ENCODE measurements around the gene CCDC85C.

- TF ChIP-seq CTCF (IDR thresholded peaks at IDR 0.05) (no peak), ZFX (IDR thresholded peaks at IDR 0.05; ENCODE audit: borderline replicate concordance) (no peak)
Observed at GRCh38 chr14:99608591-99608990, 4.6 kb upstream of the CCDC85C start.
